Forelimb muscle (tissue), 1 donor: ENCODE results near the gene PROZ. TPM values are rescaled to one million over a fixed set of nuclear protein-coding genes. Genes with fewer than 3 reads are reported as not detected.
A peak's percentile ranks its signal among the peaks of the same experiment; 100 is the strongest.

Experiments used
- DNase-seq: peaks from one replicate; pipeline ENCODE4 v3.0.0-alpha.2; 2013; ENCODE audit warnings: low read depth
- polyA plus RNA-seq: library from polyadenylated mRNA; unstranded; fragments of 120-200 nt; gene quantifications from one replicate; pipeline ENCODE4 v1.2.1, GENCODE V29; 2013; ENCODE audit not compliant: insufficient read length

PROZ gene
- polyA plus RNA-seq, 1 donor: not detected

- no peak for DNase-seq
These were observed 16.9 kb upstream of the PROZ start for GRCh38 chr13:113141601-113141970.

- no peak for DNase-seq
These were observed 15.6 kb upstream of the PROZ start for GRCh38 chr13:113142876-113143275.

GRCh38 chr13:113143466-113144254 is 14.8 kb upstream of the PROZ start:
- DNase-seq: no peak

- no peak for DNase-seq
These were observed 14.2 kb upstream of the PROZ start for GRCh38 chr13:113144255-113144629.

GRCh38 chr13:113145496-113145895 is 13.0 kb upstream of the PROZ start:
- DNase-seq: no peak

- no peak for DNase-seq
These were observed 12.4 kb upstream of the PROZ start for GRCh38 chr13:113145911-113146598.

GRCh38 chr13:113146750-113147149 is 11.7 kb upstream of the PROZ start:
- DNase-seq: no peak

GRCh38 chr13:113147206-113147605 is 11.2 kb upstream of the PROZ start:
- DNase-seq: no peak

GRCh38 chr13:113148407-113148806 is 10.0 kb upstream of the PROZ start:
- DNase-seq: no peak

- no peak for DNase-seq
These were observed 9.4 kb upstream of the PROZ start for GRCh38 chr13:113148940-113149503.

- no peak for DNase-seq
These were observed 8.5 kb upstream of the PROZ start for GRCh38 chr13:113149711-113150549.

- no peak for DNase-seq
These were observed 7.7 kb upstream of the PROZ start for GRCh38 chr13:113150550-113151365.

GRCh38 chr13:113151745-113152690 is 6.4 kb upstream of the PROZ start:
- DNase-seq: peak; percentile 26

- DNase-seq: no peak
These were observed 5.8 kb upstream of the PROZ start for GRCh38 chr13:113152691-113152983.

- no peak for DNase-seq
These were observed 5.3 kb upstream of the PROZ start for GRCh38 chr13:113152984-113153809.

GRCh38 chr13:113153810-113154748 is 4.4 kb upstream of the PROZ start:
- DNase-seq: peak; percentile 24

- DNase-seq: no peak
These were observed 3.2 kb upstream of the PROZ start for GRCh38 chr13:113155201-113155600.

GRCh38 chr13:113155982-113156655 is 2.3 kb upstream of the PROZ start:
- DNase-seq: no peak
